ENCODE results near the gene GALNT3.

The GALNT3 gene

GRCh38 chr2:165720511-165720910 is 73.5 kb downstream of the GALNT3 start:
- no peak for DNase-seq

- peak; percentile 28 to 39 for DNase-seq
These were observed 75.3 kb downstream of the GALNT3 start for GRCh38 chr2:165718610-165719210.

DNA sequence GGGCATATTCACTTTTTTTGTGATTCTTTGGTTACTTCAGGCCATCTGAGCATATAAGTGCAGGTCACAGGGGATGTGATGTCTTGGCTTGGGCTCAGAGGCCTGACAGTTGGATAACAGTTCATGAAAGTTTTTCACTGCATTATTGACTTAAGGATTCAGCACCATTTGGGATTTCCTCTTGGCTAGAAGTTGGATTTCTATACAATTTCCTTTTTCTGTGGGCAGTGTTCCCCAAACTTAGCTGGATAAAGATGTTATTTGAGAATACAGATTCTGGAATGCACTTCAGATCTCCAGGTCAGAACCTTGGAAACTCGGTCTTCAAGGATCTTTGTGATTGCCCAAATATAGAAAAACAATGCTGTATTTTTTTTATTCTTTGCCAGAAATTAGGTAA is 78.0 kb downstream of the GALNT3 start:
- no peak for DNase-seq

DNA sequence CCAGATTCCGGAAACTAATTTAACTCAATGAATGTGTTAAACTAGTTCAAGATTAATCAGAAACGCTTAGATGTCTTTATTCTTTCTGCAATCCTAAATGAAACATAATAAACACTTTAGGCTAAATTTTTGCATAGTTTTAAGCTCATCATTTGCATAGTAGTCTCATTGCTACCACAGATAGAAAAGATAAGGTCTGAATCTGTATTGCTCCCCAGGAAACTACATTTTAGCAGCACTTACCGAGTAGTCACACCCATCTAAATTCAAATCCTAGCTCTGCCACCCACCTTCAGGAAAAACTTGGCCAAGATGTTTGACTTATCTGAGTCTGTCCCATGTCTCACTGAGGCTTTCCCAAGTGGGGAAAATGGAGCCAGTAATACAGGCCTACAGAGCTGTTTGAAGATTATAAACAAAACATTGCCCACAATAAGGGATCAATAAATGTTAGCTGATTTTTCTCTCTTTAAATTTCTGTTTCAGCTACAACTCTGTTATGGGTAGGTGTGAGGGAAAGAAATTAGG is 87.0 kb downstream of the GALNT3 start:
- no peak for DNase-seq

GRCh38 chr2:165701147-165701546 is 92.9 kb downstream of the GALNT3 start:
- no peak for DNase-seq

GRCh38 chr2:165700531-165700930 is 93.5 kb downstream of the GALNT3 start:
- DNase-seq, result no peak

DNA sequence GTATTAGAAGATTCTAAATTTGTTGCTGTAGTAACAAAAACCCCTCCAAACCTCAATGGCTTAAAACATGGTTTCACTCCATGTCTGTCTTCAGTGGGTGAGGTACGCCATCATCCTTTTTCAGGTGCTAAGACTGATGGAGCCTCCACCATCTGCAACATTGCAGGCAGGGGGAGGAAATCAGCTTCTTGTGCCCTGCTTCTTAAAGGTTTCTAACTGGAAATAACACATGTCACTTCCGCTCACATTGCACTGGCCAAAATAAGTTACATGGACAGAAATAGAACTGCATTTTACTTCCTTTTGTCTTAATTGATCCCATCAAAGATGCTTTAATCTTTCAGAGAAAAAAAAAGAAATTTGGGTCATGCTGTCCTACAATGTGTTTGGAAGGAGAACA is 94.1 kb downstream of the GALNT3 start:
- DNase-seq, result no peak

DNA sequence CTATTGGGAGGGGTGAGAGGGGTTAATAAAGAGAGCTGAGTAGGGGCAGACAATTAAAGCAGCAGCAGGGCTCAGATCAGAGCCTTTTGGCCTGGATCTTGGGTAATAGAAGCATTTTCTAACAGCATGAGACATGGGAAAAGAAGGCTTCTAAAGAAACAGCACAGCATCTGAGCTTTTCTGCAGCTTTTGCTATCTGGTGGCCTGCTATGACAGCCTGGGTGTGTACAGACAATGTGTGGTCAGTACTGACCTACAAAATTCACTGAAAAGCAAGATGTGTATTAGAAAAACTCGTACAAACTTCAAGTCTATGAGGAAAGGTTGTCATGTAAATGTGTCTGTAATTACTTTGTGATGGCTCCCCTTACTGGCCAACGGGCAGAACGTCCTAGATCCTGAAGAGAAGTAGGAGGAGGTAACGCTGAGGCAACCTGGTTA is 95.6 kb downstream of the GALNT3 start:
- DNase-seq, result peak in 1 of 2 donors; percentile 65

- no peak for DNase-seq
These were observed 96.2 kb downstream of the GALNT3 start for GRCh38 chr2:165697748-165698443.
